ENCODE data around the gene CSNK1G1.

The CSNK1G1 gene

DNA sequence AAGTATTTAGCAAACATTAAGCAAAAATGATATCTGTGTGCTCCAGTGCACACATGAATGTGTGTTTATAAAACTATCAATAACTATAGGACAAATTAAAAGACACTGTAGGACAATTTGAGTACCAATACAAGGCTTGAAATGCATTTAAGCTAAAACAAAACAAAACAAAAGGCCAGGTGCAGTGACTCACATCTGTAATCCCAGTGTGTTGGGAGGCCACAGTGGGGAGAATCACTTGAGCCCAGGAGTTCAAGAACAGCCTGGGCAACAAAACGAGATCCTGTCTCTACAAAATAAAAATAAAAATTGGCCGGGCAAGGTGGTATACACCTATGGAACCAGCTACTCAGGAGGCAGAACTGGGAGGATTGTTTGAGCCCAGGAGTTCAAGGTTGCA lies 50.7 kb downstream of the CSNK1G1 start:
- H3K9ac ChIP-seq: no peak overlapping the region
- no peak overlapping the region for H2AFZ ChIP-seq
- no peaks in the 10 kb centered on the region for H3K4me1 ChIP-seq
- no peaks in the 10 kb centered on the region for H3K36me3 ChIP-seq (ENCODE audit: control insufficient read depth, insufficient read depth, low read length)
- H3K4me2 ChIP-seq (ENCODE audit: low read length): no peak overlapping the region
- TF ChIP-seq, protein P1, sequence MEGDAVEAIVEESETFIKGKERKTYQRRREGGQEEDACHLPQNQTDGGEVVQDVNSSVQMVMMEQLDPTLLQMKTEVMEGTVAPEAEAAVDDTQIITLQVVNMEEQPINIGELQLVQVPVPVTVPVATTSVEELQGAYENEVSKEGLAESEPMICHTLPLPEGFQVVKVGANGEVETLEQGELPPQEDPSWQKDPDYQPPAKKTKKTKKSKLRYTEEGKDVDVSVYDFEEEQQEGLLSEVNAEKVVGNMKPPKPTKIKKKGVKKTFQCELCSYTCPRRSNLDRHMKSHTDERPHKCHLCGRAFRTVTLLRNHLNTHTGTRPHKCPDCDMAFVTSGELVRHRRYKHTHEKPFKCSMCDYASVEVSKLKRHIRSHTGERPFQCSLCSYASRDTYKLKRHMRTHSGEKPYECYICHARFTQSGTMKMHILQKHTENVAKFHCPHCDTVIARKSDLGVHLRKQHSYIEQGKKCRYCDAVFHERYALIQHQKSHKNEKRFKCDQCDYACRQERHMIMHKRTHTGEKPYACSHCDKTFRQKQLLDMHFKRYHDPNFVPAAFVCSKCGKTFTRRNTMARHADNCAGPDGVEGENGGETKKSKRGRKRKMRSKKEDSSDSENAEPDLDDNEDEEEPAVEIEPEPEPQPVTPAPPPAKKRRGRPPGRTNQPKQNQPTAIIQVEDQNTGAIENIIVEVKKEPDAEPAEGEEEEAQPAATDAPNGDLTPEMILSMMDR (IDR thresholded peaks at IDR 0.05): no peak
- H3K9me3 ChIP-seq (ENCODE audit: control insufficient read depth, low read length): no peaks in the 10 kb centered on the region
- H3K27ac ChIP-seq: no peak overlapping the region
- no peaks in the 10 kb centered on the region for H3K79me2 ChIP-seq
- no peak overlapping the region for H3K4me3 ChIP-seq (ENCODE audit: low read depth, low read length)
- H3K27me3 ChIP-seq (ENCODE audit: control insufficient read depth, insufficient read depth, low read length): no peaks in the 10 kb centered on the region

DNA sequence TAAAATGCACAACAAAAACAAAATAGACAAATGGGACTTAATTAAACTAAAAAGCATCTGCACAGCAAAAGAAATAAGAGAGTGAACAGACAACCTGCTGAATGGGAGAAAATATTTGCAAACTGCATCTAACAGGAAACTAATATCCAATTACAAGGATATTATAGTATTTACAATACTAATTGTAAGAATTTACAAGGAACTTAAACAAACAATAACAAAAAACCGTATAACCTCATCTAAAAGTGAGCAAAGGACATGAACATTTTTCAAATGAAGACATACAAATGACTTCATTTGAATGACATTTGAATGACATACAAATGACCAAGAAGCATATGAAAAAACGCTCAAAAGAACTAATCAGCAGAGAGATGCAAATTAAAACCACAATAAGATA lies 66.4 kb downstream of the CSNK1G1 start:
- TF ChIP-seq, protein P1 (IDR thresholded peaks at IDR 0.05): no peak

DNA sequence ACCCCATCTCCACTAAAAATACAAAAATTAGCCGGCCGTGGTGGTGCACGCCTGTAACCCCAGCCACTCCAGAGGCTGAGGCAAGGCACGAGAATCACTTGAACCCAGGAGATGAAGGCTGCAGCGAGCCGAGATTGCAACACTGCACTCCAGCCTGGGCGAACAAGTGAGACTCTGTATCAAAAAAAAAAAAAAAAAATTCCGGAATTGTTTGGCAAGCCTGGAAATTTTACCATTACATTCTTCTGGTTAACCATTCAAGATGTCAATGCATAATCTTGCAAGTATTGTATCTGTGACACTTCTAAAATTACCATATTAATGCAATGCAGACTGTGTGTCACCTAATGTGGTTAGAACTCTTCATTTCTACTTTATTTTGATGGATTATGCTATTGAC lies 67.0 kb downstream of the CSNK1G1 start:
- H3K9ac ChIP-seq: no peak overlapping the region
- H2AFZ ChIP-seq: no peak overlapping the region
- no peak overlapping the region for H3K27ac ChIP-seq
- no peaks in the 10 kb centered on the region for H3K36me3 ChIP-seq (ENCODE audit: control insufficient read depth, insufficient read depth, low read length)
- H3K4me3 ChIP-seq (ENCODE audit: low read depth, low read length): no peak overlapping the region
- H3K9me3 ChIP-seq (ENCODE audit: control insufficient read depth, low read length): no peaks in the 10 kb centered on the region
- H3K4me2 ChIP-seq (ENCODE audit: low read length): no peak overlapping the region
- TF ChIP-seq, protein P1 (IDR thresholded peaks at IDR 0.05): no peak
- no peaks in the 10 kb centered on the region for H3K4me1 ChIP-seq
- no peaks in the 10 kb centered on the region for H3K27me3 ChIP-seq (ENCODE audit: control insufficient read depth, insufficient read depth, low read length)
- H3K79me2 ChIP-seq: peaks cover 3% of the 10 kb centered on the region

More for the DNA sequence above, 66.4 kb downstream of the CSNK1G1 start:
- Histone ChIP-seq H2AFZ (no peak overlapping the region), H3K27ac (no peak overlapping the region), H3K27me3 (ENCODE audit: control insufficient read depth, insufficient read depth, low read length) (no peaks in the 10 kb centered on the region), H3K9ac (no peak overlapping the region), H3K36me3 (ENCODE audit: control insufficient read depth, insufficient read depth, low read length) (no peaks in the 10 kb centered on the region), H3K79me2 (peaks cover 3% of the 10 kb centered on the region), H3K9me3 (ENCODE audit: control insufficient read depth, low read length) (no peaks in the 10 kb centered on the region), H3K4me3 (ENCODE audit: low read depth, low read length) (no peak overlapping the region), H3K4me1 (no peaks in the 10 kb centered on the region), H3K4me2 (ENCODE audit: low read length) (no peak overlapping the region)

DNA sequence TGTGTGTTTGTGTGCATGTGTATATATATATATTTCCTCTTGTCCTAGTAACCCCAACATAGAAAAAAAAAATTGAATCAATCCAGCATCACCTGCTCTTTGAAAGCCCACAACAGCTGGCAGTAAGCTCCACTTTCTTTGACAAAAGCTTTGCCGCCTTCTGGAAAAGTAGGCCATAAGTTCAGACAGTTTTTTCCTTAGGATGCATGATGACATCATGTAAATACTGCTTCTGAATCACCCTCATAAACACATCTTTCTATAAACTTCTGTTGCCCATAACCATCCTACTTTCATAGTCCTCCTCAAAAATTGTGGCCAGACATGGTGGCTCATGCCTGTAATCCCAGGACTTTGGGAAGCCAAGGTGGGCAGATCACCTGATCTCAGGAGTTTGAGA lies 67.4 kb downstream of the CSNK1G1 start:
- no peaks in the 10 kb centered on the region for H3K4me1 ChIP-seq
- no peaks in the 10 kb centered on the region for H3K9me3 ChIP-seq (ENCODE audit: control insufficient read depth, low read length)
- no peak overlapping the region for H3K27ac ChIP-seq
- H3K79me2 ChIP-seq: peaks cover 3% of the 10 kb centered on the region
- no peak overlapping the region for H3K4me2 ChIP-seq (ENCODE audit: low read length)
- H2AFZ ChIP-seq: no peak overlapping the region
- no peaks in the 10 kb centered on the region for H3K36me3 ChIP-seq (ENCODE audit: control insufficient read depth, insufficient read depth, low read length)
- H3K27me3 ChIP-seq (ENCODE audit: control insufficient read depth, insufficient read depth, low read length): no peaks in the 10 kb centered on the region
- TF ChIP-seq, protein P1 (IDR thresholded peaks at IDR 0.05): no peak
- no peak overlapping the region for H3K4me3 ChIP-seq (ENCODE audit: low read depth, low read length)
- no peak overlapping the region for H3K9ac ChIP-seq

- TF ChIP-seq, protein P1 (IDR thresholded peaks at IDR 0.05): no peak
- Histone ChIP-seq H3K27me3 (ENCODE audit: control insufficient read depth, insufficient read depth, low read length) (no peaks in the 10 kb centered on the region), H3K4me2 (ENCODE audit: low read length) (no peak overlapping the region), H3K36me3 (ENCODE audit: control insufficient read depth, insufficient read depth, low read length) (no peaks in the 10 kb centered on the region), H2AFZ (no peak overlapping the region), H3K9me3 (ENCODE audit: control insufficient read depth, low read length) (no peaks in the 10 kb centered on the region), H3K79me2 (peaks cover 3% of the 10 kb centered on the region), H3K9ac (no peak overlapping the region), H3K4me1 (no peaks in the 10 kb centered on the region), H3K27ac (no peak overlapping the region), H3K4me3 (ENCODE audit: low read depth, low read length) (no peak overlapping the region)
Measured at GRCh38 chr15:64287953-64288352, 68.0 kb downstream of the CSNK1G1 start.
